Caco-2 (cell line): Measurements from ENCODE around the gene SMARCD1. TPM values are rescaled to one million over a fixed set of nuclear protein-coding genes. Genes with fewer than 3 reads are reported as not detected.
A peak's percentile ranks its signal among the peaks of the same experiment; 100 is the strongest.

ENCODE experiments used
- Bru-seq: library from RNA; stranded (reverse); fragments of 400-500 nt; gene quantifications from one replicate; lab custom pipeline; 2021; lab: Mats Ljungman, UMichigan
- BruChase-seq, 2 experiments: library from RNA; stranded (reverse); fragments of 400-500 nt; gene quantifications; one replicate each; lab custom pipeline; 2021; lab: Mats Ljungman, UMichigan
- BruUV-seq: library from RNA; stranded (reverse); fragments of 400-500 nt; replicated peaks from 2 replicates; lab custom pipeline; 2021; lab: Mats Ljungman, UMichigan
- CTCF ChIA-PET: fragments of 300-600 bp; sonication (Branson Sonifier 250); formaldehyde crosslinking; loops from one replicate; lab custom pipeline; 2022; ENCODE audit warnings: antibody characterized with exemption; lab: Charles Lee
- POLR2A ChIA-PET: fragments of 300-600 bp; sonication (Branson Sonifier 250); formaldehyde crosslinking; loops from one replicate; lab custom pipeline; 2022; ENCODE audit warnings: antibody characterized with exemption; lab: Charles Lee
- DNase-seq, 2 experiments: peaks; one replicate each; pipeline versions ENCODE4 v3.0.0 to v3.0.0-alpha.2; 2020 to 2022
- H3K27me3 ChIP-seq: replicated peaks from 2 replicates; pipeline ENCODE4 v1.6.0; 2011; ENCODE audit warnings: low read length; ENCODE audit not compliant: control insufficient read depth, insufficient read depth
- H3K36me3 ChIP-seq: 2 replicates; pipeline ENCODE4 v1.5.1; 2011; ENCODE audit warnings: low read length; ENCODE audit not compliant: control insufficient read depth, insufficient read depth
- H3K4me1 ChIP-seq: fragments of 250-450 bp; sonication (Bioruptor Pico); 2 replicates; pipeline ENCODE4 v1.5.1; 2020; ENCODE audit warnings: mild to moderate bottlenecking
- H3K4me3 ChIP-seq: 2 replicates; pipeline ENCODE4 v1.5.1; 2011; ENCODE audit warnings: low read depth, mild to moderate bottlenecking, control low read depth, low read length
- H3K9me3 ChIP-seq: fragments of 250-450 bp; sonication (Bioruptor Pico); 2 replicates; pipeline ENCODE4 v1.5.1; 2020; ENCODE audit warnings: mild to moderate bottlenecking, moderate library complexity
- H3K27ac Mint-ChIP-seq: one replicate; pipeline ENCODE4 v1.8.0; 2022; ENCODE audit warnings: mixed read lengths; ENCODE audit not compliant: unreplicated experiment
- H3K27me3 Mint-ChIP-seq: one replicate; pipeline ENCODE4 v1.8.0; 2022; ENCODE audit warnings: mixed read lengths; ENCODE audit not compliant: insufficient read depth, unreplicated experiment
- H3K36me3 Mint-ChIP-seq: one replicate; pipeline ENCODE4 v1.8.0; 2022; ENCODE audit warnings: mild to moderate bottlenecking, mixed read lengths; ENCODE audit not compliant: insufficient read depth, unreplicated experiment
- H3K4me1 Mint-ChIP-seq: one replicate; pipeline ENCODE4 v1.8.0; 2022; ENCODE audit warnings: low read depth, mixed read lengths; ENCODE audit not compliant: unreplicated experiment
- H3K4me3 Mint-ChIP-seq: one replicate; pipeline ENCODE4 v1.8.0; 2022; ENCODE audit warnings: mild to moderate bottlenecking, moderate library complexity, mixed read lengths; ENCODE audit not compliant: unreplicated experiment
- H3K9me3 Mint-ChIP-seq: one replicate; pipeline ENCODE4 v1.8.0; 2022; ENCODE audit warnings: mixed read lengths; ENCODE audit not compliant: unreplicated experiment
- intact Hi-C: fragments of 100-400 bp; cut with micrococcal nuclease; formaldehyde crosslinking; loops from one replicate; pipeline ENCODE4 v1.10.0; 2022; ENCODE audit not compliant: unreplicated experiment
- long read RNA-seq: library from polyadenylated mRNA; stranded (forward); transcript quantifications from one replicate; pipeline ENCODE4 v2.0.0, GENCODE V29; 2022
- total RNA-seq: library from RNA; stranded (reverse); gene quantifications from 2 replicates; pipeline ENCODE4 v1.2.3, GENCODE V29; 2022
- TF ChIP-seq, protein P1 (sequence below), 2 experiments: fragments of 200-600 bp in 1 of 2; IDR thresholded peaks; 1 replicate in 1 of 2; 2 replicates in 1 of 2; pipeline versions ENCODE4 v1.5.1 to v1.8.0; 2011 to 2022; ENCODE audit warnings: antibody characterized with exemption in 1 of 2, control low read depth in 1 of 2, inconsistent platforms in 1 of 2, low read depth in 1 of 2, low read length in 1 of 2, mild to moderate bottlenecking in 1 of 2, moderate library complexity in 1 of 2; ENCODE audit not compliant: insufficient read depth in 1 of 2, severe bottlenecking in 1 of 2, unreplicated experiment in 1 of 2

SMARCD1 gene
- total RNA-seq = 142 and 158 TPM in 2 replicates
- Bru-seq, nascent RNA = percentile 92 among the genes with signal in this experiment
- BruChase-seq, experiment 1, labeled RNA remaining after a 2-hour chase = percentile 96 among the genes with signal in this experiment
- BruChase-seq, experiment 2, labeled RNA remaining after a 6-hour chase = percentile 98 among the genes with signal in this experiment
- long read RNA-seq, transcript SMARCD1-202 (13 exons, 3,658 nt) = major isoform, 35 of 84 reads
- long read RNA-seq, partial matches to known transcripts = 26 of 84 reads
- long read RNA-seq, other reads (novel, unspliced or antisense) = 19 of 84 reads

- intact Hi-C loops = loop anchor here (1.0 kb wide), 3 partner anchors 10 to 82 kb away; partner anchors contain the start of genes CERS5 and COX14
Observed at GRCh38 chr12:50084775-50085614, at the start of gene SMARCD1. SMARCD1 (plus strand) TSS chr12:50085342; CDS start chr12:50085370, 28 bp downstream.

DNA sequence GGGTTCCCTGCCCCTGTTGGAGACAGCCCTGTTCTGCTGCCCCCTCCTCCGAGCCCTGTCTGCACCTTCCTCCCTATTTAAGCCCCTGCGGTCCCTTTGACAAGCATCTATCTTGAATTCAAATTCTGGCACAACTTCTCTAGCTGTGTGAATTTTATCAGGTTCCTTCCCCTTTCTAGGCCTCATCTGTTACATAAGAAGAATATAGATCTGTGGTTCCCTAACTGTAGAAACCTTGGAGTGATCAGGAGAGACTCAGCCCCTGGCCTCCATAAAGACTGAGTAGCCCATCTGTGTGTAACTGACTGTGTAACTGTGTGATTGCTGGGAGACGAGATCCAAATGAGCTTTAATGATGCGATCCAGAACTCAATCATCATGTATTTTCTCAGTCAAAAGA, 46.8 kb upstream of the SMARCD1 start:
- POLR2A ChIA-PET = no interaction called here
- TF ChIP-seq, protein P1, sequence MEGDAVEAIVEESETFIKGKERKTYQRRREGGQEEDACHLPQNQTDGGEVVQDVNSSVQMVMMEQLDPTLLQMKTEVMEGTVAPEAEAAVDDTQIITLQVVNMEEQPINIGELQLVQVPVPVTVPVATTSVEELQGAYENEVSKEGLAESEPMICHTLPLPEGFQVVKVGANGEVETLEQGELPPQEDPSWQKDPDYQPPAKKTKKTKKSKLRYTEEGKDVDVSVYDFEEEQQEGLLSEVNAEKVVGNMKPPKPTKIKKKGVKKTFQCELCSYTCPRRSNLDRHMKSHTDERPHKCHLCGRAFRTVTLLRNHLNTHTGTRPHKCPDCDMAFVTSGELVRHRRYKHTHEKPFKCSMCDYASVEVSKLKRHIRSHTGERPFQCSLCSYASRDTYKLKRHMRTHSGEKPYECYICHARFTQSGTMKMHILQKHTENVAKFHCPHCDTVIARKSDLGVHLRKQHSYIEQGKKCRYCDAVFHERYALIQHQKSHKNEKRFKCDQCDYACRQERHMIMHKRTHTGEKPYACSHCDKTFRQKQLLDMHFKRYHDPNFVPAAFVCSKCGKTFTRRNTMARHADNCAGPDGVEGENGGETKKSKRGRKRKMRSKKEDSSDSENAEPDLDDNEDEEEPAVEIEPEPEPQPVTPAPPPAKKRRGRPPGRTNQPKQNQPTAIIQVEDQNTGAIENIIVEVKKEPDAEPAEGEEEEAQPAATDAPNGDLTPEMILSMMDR (IDR thresholded peaks at IDR 0.05; ENCODE audit: insufficient read depth in 1 of 2, low read depth in 1 of 2, low read length in 1 of 2, severe bottlenecking in 1 of 2, unreplicated experiment in 1 of 2) = no peak

More at GRCh38 chr12:50084775-50085614, at the start of gene SMARCD1:
- peaks cover 44% of the 10 kb centered on the region for H3K4me1 ChIP-seq
- H3K27me3 ChIP-seq = no peaks in the 10 kb centered on the region
- H3K36me3 ChIP-seq = peaks cover 14% of the 10 kb centered on the region
- POLR2A ChIA-PET = interaction anchor here (0.5 to 2.3 kb wide), 24 partner anchors 10 to 645 kb away, joined by 3 to 30 read pairs (median 4); partner anchors contain the start of genes BCDIN3D, CERS5, COX14 and NCKAP5L
- H3K27ac Mint-ChIP-seq = peak within 1 kb of the TSS; percentile 79
- no peaks in the 10 kb centered on the region for H3K9me3 Mint-ChIP-seq
- BruUV-seq = TSS peak; percentile 92
- no peaks in the 10 kb centered on the region for H3K9me3 ChIP-seq
- H3K36me3 Mint-ChIP-seq = peaks cover 46% of the 10 kb centered on the region
- peaks cover 37% of the 10 kb centered on the region for H3K4me1 Mint-ChIP-seq
- peak within 1 kb of the TSS; percentile 83 for H3K4me3 Mint-ChIP-seq
- peak within 1 kb of the TSS; percentile 72 for H3K4me3 ChIP-seq
- peak; percentile 97 for DNase-seq
- TF ChIP-seq, protein P1 (IDR thresholded peaks at IDR 0.05; ENCODE audit: insufficient read depth in 1 of 2, low read depth in 1 of 2, low read length in 1 of 2, severe bottlenecking in 1 of 2, unreplicated experiment in 1 of 2) = peak; percentile 12 to 87
- CTCF ChIA-PET = interaction anchor here (0.6 to 2.2 kb wide), 30 partner anchors 9 to 1966 kb away, joined by 3 to 105 read pairs (median 4); partner anchors contain the start of genes CERS5, COX14 and GPD1
- H3K27me3 Mint-ChIP-seq = no peaks in the 10 kb centered on the region

More for the DNA sequence above, 46.8 kb upstream of the SMARCD1 start:
- Histone ChIP-seq H3K9me3 (no peaks in the 10 kb centered on the region), H3K4me1 (peaks cover 9% of the 10 kb centered on the region), H3K4me3 (no peak overlapping the region), H3K27me3 (no peaks in the 10 kb centered on the region), H3K36me3 (no peaks in the 10 kb centered on the region)
- no peaks in the 10 kb centered on the region for H3K9me3 Mint-ChIP-seq
- DNase-seq = peak in 1 of 2 experiments; percentile 6
- CTCF ChIA-PET = interaction anchor here (0.7 to 6.2 kb wide), 7 partner anchors 12 to 436 kb away, joined by 3 to 93 read pairs (median 7); no protein-coding TSS in a partner anchor
- H3K27ac Mint-ChIP-seq = no peak overlapping the region
- no peak overlapping the region for H3K4me3 Mint-ChIP-seq
- H3K27me3 Mint-ChIP-seq = no peaks in the 10 kb centered on the region
- no peaks in the 10 kb centered on the region for H3K36me3 Mint-ChIP-seq
- BruUV-seq = no TSS peak
- peaks cover 11% of the 10 kb centered on the region for H3K4me1 Mint-ChIP-seq
- intact Hi-C loops = no loop called here
